HL-60 (cell line): ENCODE results near the gene TMEM44.

ENCODE experiments used
- GABPA ChIP-seq: IDR thresholded peaks from 2 replicates; pipeline ENCODE4 v1.6.1; 2012; ENCODE audit warnings: low read depth
- POLR2AphosphoS5 ChIP-seq: IDR thresholded peaks from 2 replicates; pipeline ENCODE4 v1.6.1; 2012; ENCODE audit warnings: low read depth
- SPI1 ChIP-seq: IDR thresholded peaks from 2 replicates; pipeline ENCODE4 v1.6.1; 2012; ENCODE audit warnings: low read depth, mild to moderate bottlenecking, borderline replicate concordance
- TF ChIP-seq, protein P1 (sequence below): IDR thresholded peaks from one replicate; pipeline ENCODE4 v1.5.1; 2011; ENCODE audit warnings: low read length, control low read depth, inconsistent platforms; ENCODE audit not compliant: insufficient read depth
- TF ChIP-seq, protein P2 (sequence below): IDR thresholded peaks from 2 replicates; pipeline ENCODE4 v1.6.1; 2012; ENCODE audit warnings: low read depth; ENCODE audit not compliant: insufficient replicate concordance

DNA sequence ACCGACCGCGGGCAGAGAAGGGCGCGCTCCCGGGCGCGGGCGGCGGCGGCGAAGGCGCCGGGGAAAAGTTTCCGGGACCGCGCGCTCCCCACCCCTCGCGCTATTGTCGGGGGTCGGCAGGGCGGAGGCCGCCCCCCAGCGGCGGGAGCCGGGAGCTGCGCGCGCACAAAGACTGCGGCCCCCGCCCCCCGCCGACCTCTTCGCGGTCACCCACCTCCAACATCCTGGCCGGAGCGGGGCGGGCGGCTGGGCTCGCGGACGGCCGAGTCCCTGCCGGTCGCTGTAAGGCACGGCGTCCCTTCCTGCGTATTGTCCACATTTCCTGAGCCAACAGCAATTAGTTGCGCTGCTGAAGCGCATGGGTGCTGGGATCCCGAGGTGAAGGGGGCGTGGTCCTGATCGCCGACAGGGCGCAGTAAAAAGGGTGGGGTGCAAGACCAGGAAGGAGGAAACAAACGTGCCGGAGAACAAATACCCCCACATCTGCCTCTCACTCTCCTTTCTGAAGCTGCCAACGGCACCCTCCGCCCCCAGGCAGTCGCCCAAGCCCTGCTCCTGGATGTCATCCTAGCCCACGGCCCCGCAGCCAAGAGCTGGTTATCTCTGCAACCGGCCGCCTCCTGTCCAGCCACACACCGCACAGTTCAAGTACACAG lies at the start of gene TMEM44:
- TF ChIP-seq POLR2AphosphoS5 (0 out of 2 replicates have a peak, but pooled peaks have one; percentile 26), GABPA (0 out of 2 replicates have a peak, but pooled peaks have one; percentile 22), SPI1 (no peak)
- TF ChIP-seq, protein P1, sequence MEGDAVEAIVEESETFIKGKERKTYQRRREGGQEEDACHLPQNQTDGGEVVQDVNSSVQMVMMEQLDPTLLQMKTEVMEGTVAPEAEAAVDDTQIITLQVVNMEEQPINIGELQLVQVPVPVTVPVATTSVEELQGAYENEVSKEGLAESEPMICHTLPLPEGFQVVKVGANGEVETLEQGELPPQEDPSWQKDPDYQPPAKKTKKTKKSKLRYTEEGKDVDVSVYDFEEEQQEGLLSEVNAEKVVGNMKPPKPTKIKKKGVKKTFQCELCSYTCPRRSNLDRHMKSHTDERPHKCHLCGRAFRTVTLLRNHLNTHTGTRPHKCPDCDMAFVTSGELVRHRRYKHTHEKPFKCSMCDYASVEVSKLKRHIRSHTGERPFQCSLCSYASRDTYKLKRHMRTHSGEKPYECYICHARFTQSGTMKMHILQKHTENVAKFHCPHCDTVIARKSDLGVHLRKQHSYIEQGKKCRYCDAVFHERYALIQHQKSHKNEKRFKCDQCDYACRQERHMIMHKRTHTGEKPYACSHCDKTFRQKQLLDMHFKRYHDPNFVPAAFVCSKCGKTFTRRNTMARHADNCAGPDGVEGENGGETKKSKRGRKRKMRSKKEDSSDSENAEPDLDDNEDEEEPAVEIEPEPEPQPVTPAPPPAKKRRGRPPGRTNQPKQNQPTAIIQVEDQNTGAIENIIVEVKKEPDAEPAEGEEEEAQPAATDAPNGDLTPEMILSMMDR = no peak
- TF ChIP-seq, protein P2, sequence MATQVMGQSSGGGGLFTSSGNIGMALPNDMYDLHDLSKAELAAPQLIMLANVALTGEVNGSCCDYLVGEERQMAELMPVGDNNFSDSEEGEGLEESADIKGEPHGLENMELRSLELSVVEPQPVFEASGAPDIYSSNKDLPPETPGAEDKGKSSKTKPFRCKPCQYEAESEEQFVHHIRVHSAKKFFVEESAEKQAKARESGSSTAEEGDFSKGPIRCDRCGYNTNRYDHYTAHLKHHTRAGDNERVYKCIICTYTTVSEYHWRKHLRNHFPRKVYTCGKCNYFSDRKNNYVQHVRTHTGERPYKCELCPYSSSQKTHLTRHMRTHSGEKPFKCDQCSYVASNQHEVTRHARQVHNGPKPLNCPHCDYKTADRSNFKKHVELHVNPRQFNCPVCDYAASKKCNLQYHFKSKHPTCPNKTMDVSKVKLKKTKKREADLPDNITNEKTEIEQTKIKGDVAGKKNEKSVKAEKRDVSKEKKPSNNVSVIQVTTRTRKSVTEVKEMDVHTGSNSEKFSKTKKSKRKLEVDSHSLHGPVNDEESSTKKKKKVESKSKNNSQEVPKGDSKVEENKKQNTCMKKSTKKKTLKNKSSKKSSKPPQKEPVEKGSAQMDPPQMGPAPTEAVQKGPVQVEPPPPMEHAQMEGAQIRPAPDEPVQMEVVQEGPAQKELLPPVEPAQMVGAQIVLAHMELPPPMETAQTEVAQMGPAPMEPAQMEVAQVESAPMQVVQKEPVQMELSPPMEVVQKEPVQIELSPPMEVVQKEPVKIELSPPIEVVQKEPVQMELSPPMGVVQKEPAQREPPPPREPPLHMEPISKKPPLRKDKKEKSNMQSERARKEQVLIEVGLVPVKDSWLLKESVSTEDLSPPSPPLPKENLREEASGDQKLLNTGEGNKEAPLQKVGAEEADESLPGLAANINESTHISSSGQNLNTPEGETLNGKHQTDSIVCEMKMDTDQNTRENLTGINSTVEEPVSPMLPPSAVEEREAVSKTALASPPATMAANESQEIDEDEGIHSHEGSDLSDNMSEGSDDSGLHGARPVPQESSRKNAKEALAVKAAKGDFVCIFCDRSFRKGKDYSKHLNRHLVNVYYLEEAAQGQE = no peak
